NCI-H2107 treated with DMSO at 0.1 percent for 48 hours (cell line): ENCODE measurements around the gene FNDC3B.

Source experiments
- DNase-seq: peaks from one replicate; lab custom pipeline; 2025; ENCODE audit not compliant: unreplicated experiment; lab: John Stamatoyannopoulos, UW

Gene FNDC3B

DNA sequence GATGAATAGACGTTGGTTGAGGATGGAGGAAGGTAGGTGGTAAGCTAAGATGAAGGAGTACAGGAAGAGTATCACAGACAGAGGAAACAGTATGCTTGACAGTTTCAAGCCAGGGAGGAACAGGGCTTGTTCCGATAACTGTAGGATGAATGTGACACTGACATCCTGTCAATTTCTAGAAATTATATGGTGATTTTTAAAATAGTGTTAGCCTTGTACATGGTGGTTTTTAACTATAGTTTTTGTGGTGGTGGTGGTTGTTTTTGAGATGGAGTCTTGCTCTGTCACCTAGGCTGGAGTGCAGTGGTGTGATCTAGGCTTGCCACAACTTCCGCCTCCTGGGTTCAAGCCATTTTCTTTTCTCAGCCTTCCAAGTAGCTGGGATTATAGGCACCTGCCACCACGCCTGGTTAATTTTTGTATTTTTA lies 92.8 kb downstream of the FNDC3B start:
- DNase-seq, result no peak

DNA sequence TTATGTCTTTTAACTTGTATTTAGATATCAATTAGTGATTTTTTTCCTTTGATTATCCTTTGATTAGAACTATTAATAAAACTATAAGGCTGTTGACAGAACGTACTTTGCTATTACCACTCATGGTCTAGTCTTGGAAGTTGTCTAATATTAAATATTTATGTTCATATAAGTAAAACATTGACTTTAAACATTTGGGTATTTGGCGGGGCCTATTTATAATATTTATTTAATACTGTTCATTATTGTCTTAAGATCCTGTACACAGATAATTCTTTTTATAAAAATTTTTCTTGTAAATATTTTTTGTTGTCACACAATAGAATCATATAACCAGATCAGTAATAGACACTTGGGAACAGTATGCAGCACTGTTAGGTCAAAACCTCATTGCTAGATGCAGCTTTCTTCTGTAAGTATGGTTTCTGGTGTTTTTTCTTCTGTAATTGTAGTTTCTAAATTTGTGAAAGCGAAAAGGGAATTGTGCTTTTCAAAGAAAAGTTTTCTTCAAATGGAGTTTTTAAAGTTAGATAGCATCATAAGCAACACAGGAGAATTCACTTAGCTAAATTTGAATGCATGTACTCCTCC lies 93.4 kb downstream of the FNDC3B start:
- no peak for DNase-seq

DNA sequence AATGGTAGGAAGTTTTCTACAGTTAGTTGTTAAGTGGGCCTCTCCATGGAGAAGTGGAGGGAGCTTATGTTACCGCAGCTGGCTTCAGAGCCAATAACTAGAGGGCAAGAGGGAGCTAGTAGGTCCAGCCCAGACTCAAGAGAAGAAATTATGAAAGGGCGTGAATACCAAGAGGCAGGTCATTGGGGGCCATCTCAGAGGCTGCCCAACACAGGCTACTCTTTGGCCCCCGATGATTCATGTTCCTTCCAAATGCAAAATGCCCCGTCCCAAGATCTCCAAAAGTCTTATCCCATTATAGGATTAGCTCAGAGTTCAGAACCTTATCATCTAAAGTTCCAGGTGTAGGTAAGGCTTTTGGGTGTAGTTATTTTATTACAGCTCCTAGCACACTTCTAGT lies 94.5 kb downstream of the FNDC3B start:
- no peak for DNase-seq

DNA sequence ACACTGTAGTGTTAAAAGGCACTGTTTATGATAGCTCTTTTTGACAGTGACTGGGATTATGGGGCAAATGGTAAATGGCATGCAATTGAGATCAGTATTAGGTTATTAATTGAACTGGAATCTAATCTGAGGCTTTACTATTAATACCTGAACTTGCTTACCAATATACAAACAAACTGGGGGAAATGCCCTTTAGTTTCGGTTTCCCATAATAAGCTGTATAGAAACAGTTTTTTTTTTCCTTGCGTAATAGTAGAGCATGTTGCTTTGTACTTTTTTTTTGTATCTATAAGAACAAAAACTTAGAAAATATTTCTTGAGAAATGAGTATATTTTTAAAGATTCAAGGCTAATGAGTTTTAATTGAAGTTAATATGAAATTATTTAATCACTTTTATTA lies 95.0 kb downstream of the FNDC3B start:
- DNase-seq, result no peak

DNA sequence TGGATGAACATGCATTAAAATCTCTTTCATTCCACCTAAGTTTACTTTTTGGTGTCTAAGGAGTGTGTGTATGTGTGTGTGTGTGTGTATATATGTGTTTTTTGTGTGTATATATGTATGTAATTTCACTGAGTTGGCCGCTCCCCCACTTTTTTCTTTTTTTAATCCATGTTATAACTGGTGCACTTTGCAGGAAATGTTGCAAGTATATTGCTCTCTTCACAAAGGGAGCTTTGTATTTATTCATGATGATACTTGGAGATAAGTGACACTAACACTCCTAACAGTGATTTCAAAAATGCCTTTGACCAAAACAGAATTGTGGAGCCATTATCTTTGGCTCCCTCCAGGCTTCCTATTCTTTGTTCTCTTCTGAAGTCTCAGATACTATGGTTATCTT lies 95.8 kb downstream of the FNDC3B start:
- DNase-seq, result no peak

DNA sequence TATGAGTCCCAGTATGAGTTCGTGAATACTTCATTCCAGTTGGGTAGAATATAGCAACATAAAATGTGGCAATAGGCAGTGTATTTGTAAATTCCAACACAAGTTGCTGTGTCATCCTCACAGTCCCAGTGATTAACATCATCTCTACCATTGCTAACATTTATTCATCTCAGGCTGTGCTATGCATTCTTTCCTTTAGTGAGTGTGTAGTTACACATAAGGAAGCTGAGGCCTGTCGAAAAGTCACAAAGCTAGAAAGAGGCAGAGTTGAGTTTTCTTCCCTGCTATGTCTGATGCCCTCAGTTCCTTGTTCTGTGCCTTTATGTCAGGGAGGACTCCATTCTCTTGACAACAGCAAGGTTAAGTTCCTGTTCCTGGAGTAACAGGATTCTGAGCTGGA lies 96.4 kb downstream of the FNDC3B start:
- no peak for DNase-seq

DNA sequence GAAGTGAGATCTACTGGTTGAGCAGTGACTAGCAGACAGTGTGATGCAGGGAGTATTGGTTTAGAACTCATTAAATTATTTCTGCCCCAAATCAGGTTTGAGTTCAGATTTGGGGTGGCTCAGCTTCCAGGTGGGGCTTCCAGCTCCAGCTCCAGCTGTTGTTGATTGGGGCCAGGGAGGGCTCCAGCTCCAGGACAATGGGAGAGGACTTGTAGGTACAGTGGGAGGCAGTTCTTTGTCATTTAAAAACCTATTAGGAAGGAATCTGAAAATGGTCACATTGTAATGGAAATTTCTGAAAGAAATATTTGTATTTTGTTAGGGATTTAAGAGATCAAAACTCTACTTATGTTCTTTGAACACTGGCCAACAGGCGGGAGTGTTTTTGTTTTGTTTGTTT lies 97.0 kb downstream of the FNDC3B start:
- no peak for DNase-seq

DNA sequence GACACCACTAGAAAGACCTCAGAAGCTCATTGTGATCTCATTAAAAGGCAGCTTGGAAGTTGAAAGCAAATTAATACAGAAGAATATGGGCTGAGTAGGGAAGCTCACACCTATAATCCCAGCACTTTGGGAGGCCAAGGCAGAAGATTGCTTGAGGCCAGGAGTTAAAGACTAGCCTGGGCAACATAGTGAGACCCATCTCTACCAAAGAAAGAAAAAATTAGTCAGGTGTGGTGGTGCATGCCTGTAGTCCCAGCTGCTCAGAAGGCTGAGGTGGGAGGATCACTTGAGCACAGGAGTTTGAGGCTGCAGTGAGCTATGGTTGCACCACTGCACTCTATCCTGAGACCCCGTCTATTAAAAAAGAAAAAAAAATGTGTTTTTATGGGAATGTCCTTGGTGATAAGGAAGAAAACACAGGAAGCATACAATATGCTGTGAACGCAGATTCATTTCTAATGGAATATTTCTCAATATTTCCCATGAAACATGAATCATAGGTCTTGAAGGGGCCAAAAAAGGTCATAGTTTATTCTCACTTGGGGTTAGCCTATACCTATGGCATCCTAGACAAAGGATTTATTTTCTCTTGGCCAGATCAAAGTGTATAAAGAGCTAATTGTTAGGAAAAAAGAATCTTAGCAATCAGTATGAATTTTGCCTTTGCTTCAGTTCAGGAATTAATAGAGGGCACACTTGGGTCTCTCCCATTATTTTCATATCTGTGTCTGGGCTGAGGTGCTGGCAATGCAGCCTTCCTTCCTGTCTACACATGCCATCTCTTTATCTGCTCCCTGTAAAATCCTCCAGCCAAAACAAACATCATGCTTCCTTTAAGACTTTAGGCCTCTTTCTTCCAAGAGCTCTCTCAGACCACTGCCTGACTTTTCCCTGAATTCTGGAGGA lies 98.2 kb downstream of the FNDC3B start:
- no peak for DNase-seq

DNA sequence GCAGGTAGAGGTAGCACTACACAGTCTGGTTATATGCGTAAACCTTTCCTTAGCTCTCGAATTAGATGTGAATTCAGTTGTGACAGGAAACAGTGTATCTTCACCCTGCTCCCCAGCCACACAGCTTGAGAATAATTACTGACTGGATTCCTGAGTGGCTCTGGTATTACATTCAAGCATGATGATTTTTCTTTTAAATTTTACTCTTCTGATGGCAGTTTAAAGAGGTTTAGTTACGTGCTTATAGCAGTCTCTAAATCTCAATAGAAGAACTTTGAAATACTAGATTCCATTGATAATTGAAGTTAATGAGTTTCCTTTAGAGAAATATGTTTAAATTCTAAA lies 98.8 kb downstream of the FNDC3B start:
- no peak for DNase-seq

DNA sequence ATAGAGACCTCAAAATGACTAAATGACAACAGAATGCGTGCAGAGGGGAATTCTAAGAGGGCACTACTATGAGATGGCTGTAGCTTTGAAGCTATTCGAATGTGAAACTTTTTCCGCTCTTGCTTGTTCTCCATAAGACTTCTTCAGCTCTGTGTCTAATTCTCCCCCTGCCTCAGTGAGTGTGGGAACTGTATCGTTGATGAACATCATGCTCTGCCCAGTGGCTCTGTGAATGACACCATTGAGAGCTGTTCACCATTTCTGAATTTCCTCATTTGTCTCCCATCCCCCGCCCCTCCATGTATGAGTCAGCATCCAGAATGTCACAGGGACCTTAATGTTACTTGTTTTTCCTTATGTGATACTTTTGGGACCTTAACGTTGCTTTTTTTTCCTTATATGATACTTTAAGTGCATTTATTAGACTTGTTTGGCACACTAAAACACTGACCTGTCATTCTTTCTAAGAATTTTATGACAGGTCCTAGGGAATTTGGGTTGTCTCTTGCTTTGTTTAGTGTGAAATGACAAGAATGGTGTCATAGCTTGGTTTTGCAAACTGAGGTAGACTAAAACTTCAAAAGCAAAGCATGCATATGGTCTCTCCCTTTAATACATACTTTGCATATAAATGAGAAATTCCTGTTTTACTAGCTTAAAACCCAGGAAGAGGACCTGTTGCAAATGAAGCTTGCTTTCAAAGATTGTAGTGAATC lies 99.6 kb downstream of the FNDC3B start:
- DNase-seq, result no peak

DNA sequence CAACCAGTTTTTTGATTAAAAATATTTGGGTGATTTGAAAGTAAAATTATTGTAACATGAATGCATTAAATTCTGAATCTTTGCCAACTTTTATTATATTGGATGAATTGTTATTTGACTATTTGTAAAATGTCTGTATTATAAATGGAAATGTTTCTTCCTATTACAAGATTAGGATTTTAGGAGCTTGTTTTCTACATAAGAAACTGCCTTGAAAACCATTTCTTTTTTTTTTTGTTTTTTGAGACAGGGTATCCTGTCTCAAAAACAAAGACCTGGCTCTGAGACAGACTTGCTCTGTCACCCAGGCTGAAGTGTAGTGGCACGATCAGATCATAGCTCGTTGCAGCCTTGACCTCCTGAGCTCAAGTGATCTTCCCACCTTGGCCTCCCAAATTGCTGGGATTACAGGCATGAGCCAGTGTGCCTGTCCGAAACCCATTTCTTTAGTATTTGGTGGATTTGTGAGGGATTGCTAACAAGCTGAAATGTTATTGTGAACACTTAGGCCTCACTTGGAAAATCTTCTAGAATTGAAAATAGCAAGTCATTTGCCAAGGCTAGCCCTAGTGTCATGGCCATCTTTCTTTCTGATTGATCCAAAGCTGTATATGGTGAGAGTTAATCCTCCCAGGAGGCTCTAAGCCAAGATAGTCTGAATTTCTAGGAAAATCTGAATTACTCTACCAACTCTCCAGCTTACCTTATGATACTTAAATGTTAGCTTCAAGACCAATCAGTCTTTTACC lies 100.3 kb downstream of the FNDC3B start:
- no peak for DNase-seq

DNA sequence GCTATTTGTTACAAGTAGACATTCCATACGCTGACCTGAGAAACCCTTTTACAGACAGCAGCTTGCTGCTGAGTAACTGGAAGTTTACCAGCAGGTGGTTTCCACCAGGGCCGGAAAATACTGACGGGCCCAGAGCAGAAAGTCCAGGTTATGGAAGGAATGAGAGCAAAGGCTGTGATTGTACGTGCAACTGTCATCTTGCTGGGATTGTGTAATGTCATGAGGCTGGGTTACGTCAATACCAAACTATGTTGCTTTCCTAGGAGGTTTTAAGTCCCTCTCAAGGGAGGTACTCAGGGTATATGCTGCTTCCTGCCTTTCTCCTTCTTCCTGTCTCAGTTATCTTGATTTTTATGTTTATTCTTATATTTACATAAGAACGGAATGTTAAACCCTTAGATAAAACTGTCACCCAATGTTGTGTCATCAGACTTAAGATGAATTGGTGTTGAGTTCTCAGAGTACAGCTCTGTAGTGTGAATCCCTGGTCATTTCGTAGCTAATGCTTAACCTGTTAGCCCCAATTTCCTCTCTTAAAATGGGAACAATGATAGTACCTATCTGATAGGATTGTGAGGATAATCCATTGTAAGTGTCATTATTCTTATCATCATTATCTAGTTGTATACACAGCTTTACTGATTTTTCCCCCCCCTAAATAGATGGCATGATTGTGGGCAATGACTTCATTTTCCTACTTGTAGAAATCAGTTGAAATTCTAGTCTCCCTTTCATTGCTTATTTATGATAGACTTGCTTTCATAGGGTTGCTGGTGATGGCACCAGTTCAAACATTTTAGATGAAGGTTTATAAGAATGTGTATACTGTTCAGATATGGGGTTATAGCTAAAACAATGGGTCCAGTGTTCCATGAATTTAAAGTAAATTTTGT lies 101.4 kb downstream of the FNDC3B start:
- no peak for DNase-seq

DNA sequence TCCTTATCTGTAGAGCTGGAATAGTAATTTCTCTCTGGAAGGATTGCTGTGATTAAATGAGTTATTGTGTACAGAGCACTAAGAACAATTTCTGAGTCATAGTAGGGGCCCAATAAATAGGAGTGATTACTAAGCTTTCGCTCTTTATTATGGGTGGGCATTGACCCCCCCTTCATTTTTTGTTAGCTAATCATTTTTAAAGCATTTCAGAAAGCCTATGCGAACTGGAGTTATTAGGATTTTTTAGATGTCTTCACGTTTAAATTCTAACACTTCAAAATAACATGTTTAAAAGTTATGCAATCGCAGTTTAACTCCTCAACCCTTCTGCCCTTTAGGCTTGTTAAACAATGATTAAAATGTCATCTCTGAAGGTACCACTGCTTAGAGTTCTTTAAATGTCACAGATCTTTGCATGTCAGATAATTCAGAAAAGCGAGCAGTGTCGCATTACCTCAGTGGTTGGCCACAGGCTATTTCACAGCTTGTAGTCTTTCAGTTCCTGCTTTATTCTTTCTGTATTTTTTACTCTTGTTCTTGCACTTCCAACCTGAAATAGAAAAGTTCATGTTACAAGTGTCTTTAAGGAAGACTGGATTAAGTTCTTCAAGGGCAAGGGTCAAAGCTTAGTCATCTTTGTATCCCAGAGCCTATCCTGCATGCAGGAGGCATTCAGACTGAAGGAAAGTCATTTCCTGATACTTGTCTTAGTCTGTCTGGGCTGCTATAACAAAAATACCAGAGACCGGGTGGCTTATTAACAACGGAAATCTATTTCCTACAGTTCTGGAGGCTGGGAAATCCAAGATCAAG lies 102.9 kb downstream of the FNDC3B start:
- DNase-seq, result peak; percentile 63

DNA sequence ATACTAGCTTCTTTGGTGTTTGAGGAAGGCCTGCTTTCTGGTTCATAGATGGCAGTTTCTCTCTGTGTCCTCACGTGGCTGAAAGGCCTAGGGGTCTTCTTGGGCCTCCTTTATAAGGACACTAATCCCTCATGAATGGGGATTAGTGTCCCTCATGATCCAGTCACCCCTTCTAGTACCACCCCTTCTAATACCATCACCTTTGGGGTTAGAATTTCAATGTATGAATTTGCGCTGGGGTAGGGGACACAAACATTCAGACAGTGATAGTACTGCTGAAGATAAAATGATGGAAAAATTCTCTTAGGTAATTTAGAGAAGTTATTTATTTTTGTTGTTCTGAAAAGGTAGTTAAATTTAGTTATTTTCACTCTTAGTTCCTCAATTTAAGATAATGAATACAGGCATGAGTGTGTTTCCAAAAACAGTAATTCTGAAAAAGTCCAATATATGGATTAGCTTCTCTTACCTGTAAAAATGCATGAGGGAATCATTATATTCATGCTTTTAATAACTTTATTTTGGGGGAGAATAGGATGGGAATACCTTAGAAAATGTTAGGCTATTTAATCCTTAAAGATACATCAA lies 103.6 kb downstream of the FNDC3B start:
- no peak for DNase-seq

DNA sequence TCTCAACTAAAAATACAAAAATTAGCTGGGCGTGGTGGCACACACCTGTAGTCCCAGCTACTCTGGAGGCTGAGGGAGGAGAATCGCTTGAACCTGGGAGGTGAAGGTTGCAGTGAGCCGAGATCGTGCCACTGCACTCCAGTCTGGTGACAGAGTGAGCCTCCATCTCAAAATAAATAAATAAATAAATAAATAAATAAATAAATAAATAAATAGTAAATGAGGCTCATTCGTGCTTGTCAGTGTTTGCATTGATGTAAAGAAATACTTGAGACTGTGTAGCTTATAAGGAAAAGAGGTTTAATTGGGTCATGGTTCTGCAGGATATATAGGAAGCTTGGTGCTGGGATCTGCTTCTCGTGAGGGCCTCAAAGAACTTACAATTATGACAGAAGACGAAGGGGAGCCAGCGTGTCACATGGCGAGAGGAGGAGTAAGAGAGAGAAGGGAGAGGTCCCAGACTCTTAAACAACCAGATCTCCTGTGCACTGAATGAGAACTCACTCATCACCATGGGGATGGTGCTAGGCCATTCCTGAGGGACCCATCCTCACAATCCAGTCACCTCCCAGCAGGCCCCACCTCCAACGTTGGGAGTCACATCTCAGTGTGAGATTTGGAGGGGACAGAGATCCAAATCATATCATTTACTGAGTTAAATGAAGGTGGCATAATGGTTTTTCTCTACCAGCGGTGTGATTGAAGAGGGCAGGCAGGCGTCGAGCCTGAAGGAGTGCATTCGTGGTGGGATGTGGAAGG lies 104.5 kb downstream of the FNDC3B start:
- DNase-seq, result no peak

DNA sequence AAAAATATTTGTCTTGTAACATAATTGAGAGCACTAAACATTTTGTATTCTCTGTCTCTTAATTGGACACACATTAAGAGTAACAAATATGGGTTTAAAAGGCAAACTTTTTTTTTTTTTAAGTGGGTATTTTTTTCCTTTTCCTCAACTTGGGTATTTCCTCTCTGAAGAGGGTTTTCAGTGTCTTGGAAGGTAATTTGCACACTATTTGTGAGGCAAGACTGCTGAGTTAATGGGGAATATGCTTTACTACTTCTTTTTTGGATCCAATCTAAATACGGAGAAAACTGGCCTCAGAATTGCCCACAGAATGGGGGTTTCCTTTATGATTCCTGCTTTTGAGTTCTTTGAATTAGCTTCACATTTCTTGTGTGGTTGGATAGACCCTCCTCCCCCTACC lies 105.2 kb downstream of the FNDC3B start:
- DNase-seq, result no peak

DNA sequence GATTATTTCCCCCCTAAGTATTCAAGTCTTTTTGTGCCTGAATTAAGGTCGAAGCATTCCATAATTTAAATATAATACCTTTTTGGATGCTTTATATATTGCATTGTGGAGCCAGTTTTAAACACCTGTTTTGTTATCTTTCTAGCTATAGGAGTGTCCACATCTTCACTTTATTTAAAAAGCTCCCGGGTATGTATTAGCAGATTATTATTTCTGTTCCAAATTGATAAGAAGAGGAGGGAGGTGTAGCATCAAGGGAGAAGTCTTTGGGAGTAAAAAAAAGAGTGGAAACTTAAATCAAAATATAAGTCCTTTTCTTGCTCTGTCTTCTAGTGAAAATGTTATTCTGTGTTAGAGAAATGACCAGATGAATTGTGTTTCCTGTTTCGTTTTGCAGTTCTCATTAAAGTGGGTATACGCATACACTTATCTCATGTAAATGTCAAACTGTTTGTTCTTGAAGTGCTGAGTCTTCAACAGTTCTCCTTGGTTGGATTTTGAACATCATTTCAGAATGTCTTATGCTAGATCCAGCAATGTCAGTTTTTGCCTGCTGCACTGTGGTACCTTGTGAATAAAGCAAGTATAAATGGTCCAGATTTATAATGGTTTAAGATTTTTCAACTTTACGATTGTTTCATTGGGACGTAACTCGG lies 105.8 kb downstream of the FNDC3B start:
- DNase-seq, result no peak

DNA sequence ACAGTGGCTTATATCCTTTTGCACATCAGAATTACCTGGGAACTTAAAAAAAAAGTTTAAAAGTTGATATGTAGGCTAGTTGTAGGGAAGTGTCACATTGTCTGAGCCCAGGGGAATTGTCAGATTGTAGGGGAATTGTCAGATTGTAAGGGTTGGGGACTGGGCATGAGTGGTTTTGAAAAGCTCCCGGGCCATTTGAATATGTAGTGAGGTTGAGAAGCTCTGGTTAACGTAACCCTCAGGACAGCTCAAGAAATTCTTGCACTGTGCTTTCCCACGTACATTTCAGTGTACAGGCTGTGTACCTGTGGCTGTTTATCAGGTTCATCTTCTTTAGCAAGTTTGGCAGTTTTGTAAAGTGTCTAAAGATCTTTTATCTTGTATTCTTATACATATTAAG lies 107.0 kb downstream of the FNDC3B start:
- DNase-seq, result no peak
